K562 (cell line): ENCODE results near the gene CDC42SE2. TPM values are rescaled to one million over a fixed set of nuclear protein-coding genes. Genes with fewer than 3 reads are reported as not detected.

Experiments
- ATAC-seq: fragments of 200-7000 bp; cut with Tn5 transposase; 3 replicates; pipeline ENCODE4 v1.9.1; 2020; ENCODE audit warnings: moderate library complexity
- BruUV-seq: library from RNA; stranded (reverse); fragments of 400-500 nt; replicated peaks from 2 replicates; lab custom pipeline; 2021; lab: Mats Ljungman, UMichigan
- CTCF ChIA-PET: fragments of 300-600 bp; formaldehyde crosslinking; extraction: SDS; loops from one replicate; lab custom pipeline; 2021; ENCODE audit warnings: low intra/inter-chr PET ratio; lab: Yijun Ruan, JAX
- POLR2A ChIA-PET: fragments of 300-600, 350-650 bp; sonication (Branson Sonifier 250); formaldehyde crosslinking; extraction: SDS; loops from one replicate; lab custom pipeline; 2021; ENCODE audit warnings: antibody characterized with exemption, inconsistent platforms; lab: Yijun Ruan, JAX
- DNase-seq, 4 experiments: peaks; one replicate each; pipeline versions ENCODE4 v3.0.0 to v3.0.0-alpha.2; 2011 to 2018; ENCODE audit warnings: low spot score in 3 of 4, mixed read lengths in 3 of 4; ENCODE audit errors: extremely low read depth in 1 of 4
- FAIRE-seq: peaks from 2 replicates; lab custom pipeline; 2011; peaks lifted over from hg19 to GRCh38; lab: Jason Lieb, UNC
- H2AFZ ChIP-seq: 2 replicates; pipeline ENCODE4 v1.6.0; 2011; ENCODE audit warnings: low read depth, low read length, control low read depth, inconsistent platforms
- H3K27ac ChIP-seq: fragments of 200-600 bp; 3 replicates; pipeline ENCODE4 v1.8.0; 2011; ENCODE audit warnings: low read depth, mild to moderate bottlenecking, control low read depth, inconsistent platforms, low read length, moderate library complexity, mixed read lengths; ENCODE audit errors: extremely low read depth
- H3K27me3 ChIP-seq, 2 experiments: fragments of 300-600 bp in 1 of 2; 2 replicates in 1 of 2; 3 replicates in 1 of 2; pipeline versions ENCODE4 v1.6.0 to v1.8.0; 2011; ENCODE audit warnings: inconsistent platforms in 2 of 2, low read length in 2 of 2, mild to moderate bottlenecking in 1 of 2, mixed read lengths in 1 of 2, moderate library complexity in 1 of 2; ENCODE audit not compliant: control insufficient read depth in 2 of 2, insufficient read depth in 2 of 2
- H3K36me3 ChIP-seq: fragments of 300-600 bp; 3 replicates; pipeline ENCODE4 v1.8.0; 2011; ENCODE audit warnings: mild to moderate bottlenecking, low read length, inconsistent platforms; ENCODE audit not compliant: control insufficient read depth, insufficient read depth
- H3K4me1 ChIP-seq, 2 experiments: fragments of 200-600 bp in 1 of 2; replicated peaks in 1 of 2; 2 replicates in 1 of 2; 3 replicates in 1 of 2; pipeline versions ENCODE4 v1.5.1 to v1.8.0; 2011; ENCODE audit warnings: inconsistent platforms in 2 of 2, low read length in 2 of 2, mild to moderate bottlenecking in 1 of 2, mixed read lengths in 1 of 2, moderate library complexity in 1 of 2; ENCODE audit not compliant: control insufficient read depth in 2 of 2, insufficient read depth in 2 of 2
- H3K4me2 ChIP-seq: 2 replicates; pipeline ENCODE4 v1.6.1; 2011; ENCODE audit warnings: low read length, control low read depth, inconsistent platforms, mixed read lengths; ENCODE audit not compliant: insufficient read depth
- H3K4me3 ChIP-seq: fragments of 200-600 bp; sonication (generic), shearing (Covaris generic); 2 replicates; pipeline ENCODE4 v1.5.1; 2016; ENCODE audit warnings: control low read depth, inconsistent platforms
- H3K79me2 ChIP-seq: fragments of 200-600 bp; 3 replicates; pipeline ENCODE4 v1.8.0; 2011; ENCODE audit warnings: low read length, inconsistent platforms; ENCODE audit not compliant: control insufficient read depth, insufficient read depth
- H3K9ac ChIP-seq, 2 experiments: 2 replicates each; pipeline versions ENCODE4 v1.6.0 to v1.6.1; 2011; ENCODE audit warnings: low read depth in 2 of 2, low read length in 2 of 2, control low read depth in 1 of 2, inconsistent platforms in 1 of 2, mild to moderate bottlenecking in 1 of 2, mixed read lengths in 1 of 2; ENCODE audit not compliant: insufficient read depth in 1 of 2
- H3K9me1 ChIP-seq: one replicate; pipeline ENCODE4 v1.6.0; 2011; ENCODE audit warnings: inconsistent platforms, mild to moderate bottlenecking, low read length, moderate library complexity; ENCODE audit not compliant: control insufficient read depth, insufficient read depth
- H3K9me3 ChIP-seq: replicated peaks from 2 replicates; pipeline ENCODE4 v1.5.1; 2011; ENCODE audit warnings: low read depth, low read length, inconsistent platforms; ENCODE audit not compliant: control insufficient read depth, insufficient read depth
- H4K20me1 ChIP-seq: replicated peaks from 2 replicates; pipeline ENCODE4 v1.6.1; 2011; ENCODE audit warnings: low read length, inconsistent platforms, mixed read lengths; ENCODE audit not compliant: control insufficient read depth, insufficient read depth
- BCOR ChIP-seq: fragments of 450-650 bp; IDR thresholded peaks from 2 replicates; pipeline ENCODE4 v1.6.1; 2016
- CREB1 ChIP-seq, 2 experiments: sonication (generic) in 1 of 2; formaldehyde crosslinking in 1 of 2; IDR thresholded peaks; 2 replicates each; pipeline versions ENCODE4 v1.6.1 to v1.8.0; 2012 to 2022; ENCODE audit warnings: inconsistent platforms in 1 of 2, mild to moderate bottlenecking in 1 of 2, missing genetic modification reagents in 1 of 2, moderate library complexity in 1 of 2
- MEF2A ChIP-seq: IDR thresholded peaks from 2 replicates; pipeline ENCODE4 v1.6.1; 2011; ENCODE audit warnings: low read depth, mild to moderate bottlenecking, low read length, moderate library complexity; ENCODE audit not compliant: control insufficient read depth
- POLR3A ChIP-seq: IDR thresholded peaks from 2 replicates; pipeline ENCODE4 v1.6.1; 2011; ENCODE audit warnings: borderline replicate concordance, mild to moderate bottlenecking, moderate library complexity; ENCODE audit not compliant: insufficient read length, insufficient read depth; ENCODE audit errors: extremely low read depth
- WGBS: fragments of 100-300 bp; shearing (Covaris generic); methylation state at CpG from one replicate; pipeline ENCODE4 v1.1.6; 2016; ENCODE audit warnings: low coverage, mixed read lengths; ENCODE audit not compliant: insufficient coverage; ENCODE audit errors: missing lambda C conversion rate; 5-methylcytosine and 5-hydroxymethylcytosine counted together
- in situ Hi-C: fragments of 300-500 bp; cut with MboI; formaldehyde crosslinking; loops from 4 replicates; pipeline ENCODE4 v1.15.0; 2018; ENCODE audit warnings: inconsistent platforms, mixed read lengths
- intact Hi-C: fragments of 100-400 bp; cut with micrococcal nuclease; formaldehyde crosslinking; loops from 2 replicates; pipeline ENCODE4 v1.14.2; 2022
- polyA plus RNA-seq, 8 experiments: library from polyadenylated mRNA; depleted of rRNA in 4 of 8; stranded (reverse) in 5 of 8; unstranded in 3 of 8; fragments of >200 nt; fragmentation: Nextera tagmentation in 2 of 8; fragmentation: Illumina TruSeq in 1 of 8; extraction: Ambion mirVana in 2 of 8; extraction: Trizol in 1 of 8; gene quantifications; 2 replicates each; pipeline versions ENCODE4 v1.2.1 to v1.2.3, GENCODE V29; 2011 to 2014; ENCODE audit warnings: inconsistent platforms in 1 of 8, missing spikeins in 1 of 8
- total RNA-seq, 7 experiments: library from RNA; depleted of rRNA in 6 of 7; stranded (reverse); fragments of >200 nt in 6 of 7; fragmentation: Illumina TruSeq in 2 of 7; extraction: Trizol in 2 of 7; gene quantifications; 2 replicates each; pipeline versions ENCODE4 v1.2.1 to v1.2.3, GENCODE V29; 2011 to 2021; ENCODE audit warnings: low replicate concordance in 1 of 7
- TF ChIP-seq, protein P1 (sequence below): sonication (generic); formaldehyde crosslinking; IDR thresholded peaks from 2 replicates; pipeline ENCODE4 v1.8.0; 2022; ENCODE audit warnings: mild to moderate bottlenecking, missing genetic modification reagents
- TF ChIP-seq, protein P2 (sequence below): fragments of 450-650 bp; IDR thresholded peaks from 2 replicates; pipeline ENCODE4 v1.6.1; 2016; ENCODE audit warnings: borderline replicate concordance

The CDC42SE2 gene
- total and polyA plus RNA-seq, 9 of the 15 experiments (the other 6 are each of a cell fraction or from before 2014, with no cell fraction given): 24.8 to 44.3 (median 32.7) TPM

GRCh38 chr5:131254741-131255140 is 9.1 kb upstream of the CDC42SE2 start (continued):
- TF ChIP-seq POLR3A: no peak

- Histone ChIP-seq H2AFZ (peak overlapping the region; percentile 46; the same call in 1 of the 2 replicates), H3K9ac (no peak overlapping the region), H3K9me3 (no peaks in the 10 kb centered on the region), H3K79me2 (no peaks in the 10 kb centered on the region), H4K20me1 (no peaks in the 10 kb centered on the region), H3K9me1 (no peaks in the 10 kb centered on the region), H3K4me2 (no peak overlapping the region), H3K36me3 (no peaks in the 10 kb centered on the region), H3K27me3 (no peaks in the 10 kb centered on the region), H3K4me3 (no peak overlapping the region), H3K4me1 (peaks cover 8 to 23% of the 10 kb centered on the region in 2 experiments), H3K27ac (no peak overlapping the region)
- WGBS: 68% methylated on average over 2 of the region's 2 CpGs
- in situ Hi-C loops: no loop called here
- TF ChIP-seq, protein P1, sequence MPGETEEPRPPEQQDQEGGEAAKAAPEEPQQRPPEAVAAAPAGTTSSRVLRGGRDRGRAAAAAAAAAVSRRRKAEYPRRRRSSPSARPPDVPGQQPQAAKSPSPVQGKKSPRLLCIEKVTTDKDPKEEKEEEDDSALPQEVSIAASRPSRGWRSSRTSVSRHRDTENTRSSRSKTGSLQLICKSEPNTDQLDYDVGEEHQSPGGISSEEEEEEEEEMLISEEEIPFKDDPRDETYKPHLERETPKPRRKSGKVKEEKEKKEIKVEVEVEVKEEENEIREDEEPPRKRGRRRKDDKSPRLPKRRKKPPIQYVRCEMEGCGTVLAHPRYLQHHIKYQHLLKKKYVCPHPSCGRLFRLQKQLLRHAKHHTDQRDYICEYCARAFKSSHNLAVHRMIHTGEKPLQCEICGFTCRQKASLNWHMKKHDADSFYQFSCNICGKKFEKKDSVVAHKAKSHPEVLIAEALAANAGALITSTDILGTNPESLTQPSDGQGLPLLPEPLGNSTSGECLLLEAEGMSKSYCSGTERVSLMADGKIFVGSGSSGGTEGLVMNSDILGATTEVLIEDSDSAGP: no peak
- TF ChIP-seq MEF2A: no peak
- no peak for TF ChIP-seq BCOR
- TF ChIP-seq, protein P2, sequence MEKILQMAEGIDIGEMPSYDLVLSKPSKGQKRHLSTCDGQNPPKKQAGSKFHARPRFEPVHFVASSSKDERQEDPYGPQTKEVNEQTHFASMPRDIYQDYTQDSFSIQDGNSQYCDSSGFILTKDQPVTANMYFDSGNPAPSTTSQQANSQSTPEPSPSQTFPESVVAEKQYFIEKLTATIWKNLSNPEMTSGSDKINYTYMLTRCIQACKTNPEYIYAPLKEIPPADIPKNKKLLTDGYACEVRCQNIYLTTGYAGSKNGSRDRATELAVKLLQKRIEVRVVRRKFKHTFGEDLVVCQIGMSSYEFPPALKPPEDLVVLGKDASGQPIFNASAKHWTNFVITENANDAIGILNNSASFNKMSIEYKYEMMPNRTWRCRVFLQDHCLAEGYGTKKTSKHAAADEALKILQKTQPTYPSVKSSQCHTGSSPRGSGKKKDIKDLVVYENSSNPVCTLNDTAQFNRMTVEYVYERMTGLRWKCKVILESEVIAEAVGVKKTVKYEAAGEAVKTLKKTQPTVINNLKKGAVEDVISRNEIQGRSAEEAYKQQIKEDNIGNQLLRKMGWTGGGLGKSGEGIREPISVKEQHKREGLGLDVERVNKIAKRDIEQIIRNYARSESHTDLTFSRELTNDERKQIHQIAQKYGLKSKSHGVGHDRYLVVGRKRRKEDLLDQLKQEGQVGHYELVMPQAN: no peak
- TF ChIP-seq CREB1 (IDR thresholded peaks at IDR 0.05): no peak
- no peak for TF ChIP-seq CREB1 (CRISPR knock-in tag; IDR thresholded peaks at IDR 0.05)
- FAIRE-seq (no peak), DNase-seq (no peak), ATAC-seq (peak; percentile 7; the same call in 1 of the 3 replicates)
- ChIA-PET CTCF (no interaction called here), POLR2A (interaction anchor here (0.5 to 0.6 kb wide), 3 partner anchors 12 to 131 kb away, joined by 3 to 4 read pairs (median 3); no protein-coding TSS in a partner anchor)
- BruUV-seq: no TSS peak
- intact Hi-C loops: no loop called here
Observed at GRCh38 chr5:131256507-131256823, 7.4 kb upstream of the CDC42SE2 start.
